PFSK-1 (cell line): ENCODE measurements around the gene LHFPL3.

Experiments used
- FOXP2 ChIP-seq: optimal IDR thresholded peaks from 2 replicates; pipeline ENCODE3; 2011; ENCODE audit warnings: borderline replicate concordance, control low read depth, inconsistent platforms; ENCODE audit not compliant: insufficient read depth; ENCODE audit errors: extremely low read length, extremely low read depth
- POLR2AphosphoS5 ChIP-seq: IDR thresholded peaks from 2 replicates; pipeline ENCODE4 v1.6.1; 2012; ENCODE audit warnings: low read depth, mild to moderate bottlenecking, control low read depth, low read length, moderate library complexity
- SIN3A ChIP-seq: IDR thresholded peaks from 2 replicates; pipeline ENCODE4 v1.6.1; 2012; ENCODE audit warnings: mild to moderate bottlenecking, low read length, moderate library complexity, borderline replicate concordance; ENCODE audit not compliant: insufficient read depth
- TAF1 ChIP-seq: IDR thresholded peaks from 2 replicates; pipeline ENCODE4 v1.6.1; 2012; ENCODE audit warnings: low read length, control low read depth, borderline replicate concordance; ENCODE audit not compliant: insufficient read depth
- TF ChIP-seq, protein P1 (sequence below), 2 experiments: IDR thresholded peaks; 2 replicates each; pipeline versions ENCODE4 v1.6.1 to v1.8.0; 2011 to 2012; ENCODE audit warnings: low read depth in 2 of 2, low read length in 2 of 2, control low read depth in 1 of 2, inconsistent platforms in 1 of 2, mild to moderate bottlenecking in 1 of 2, moderate library complexity in 1 of 2; ENCODE audit not compliant: insufficient read depth in 1 of 2

LHFPL3 gene

GRCh38 chr7:104775531-104775930 lies 447.1 kb downstream of the LHFPL3 start:
- TF ChIP-seq POLR2AphosphoS5 (no peak), TAF1 (no peak), FOXP2 (no peak), SIN3A (no peak)
- TF ChIP-seq, protein P1, sequence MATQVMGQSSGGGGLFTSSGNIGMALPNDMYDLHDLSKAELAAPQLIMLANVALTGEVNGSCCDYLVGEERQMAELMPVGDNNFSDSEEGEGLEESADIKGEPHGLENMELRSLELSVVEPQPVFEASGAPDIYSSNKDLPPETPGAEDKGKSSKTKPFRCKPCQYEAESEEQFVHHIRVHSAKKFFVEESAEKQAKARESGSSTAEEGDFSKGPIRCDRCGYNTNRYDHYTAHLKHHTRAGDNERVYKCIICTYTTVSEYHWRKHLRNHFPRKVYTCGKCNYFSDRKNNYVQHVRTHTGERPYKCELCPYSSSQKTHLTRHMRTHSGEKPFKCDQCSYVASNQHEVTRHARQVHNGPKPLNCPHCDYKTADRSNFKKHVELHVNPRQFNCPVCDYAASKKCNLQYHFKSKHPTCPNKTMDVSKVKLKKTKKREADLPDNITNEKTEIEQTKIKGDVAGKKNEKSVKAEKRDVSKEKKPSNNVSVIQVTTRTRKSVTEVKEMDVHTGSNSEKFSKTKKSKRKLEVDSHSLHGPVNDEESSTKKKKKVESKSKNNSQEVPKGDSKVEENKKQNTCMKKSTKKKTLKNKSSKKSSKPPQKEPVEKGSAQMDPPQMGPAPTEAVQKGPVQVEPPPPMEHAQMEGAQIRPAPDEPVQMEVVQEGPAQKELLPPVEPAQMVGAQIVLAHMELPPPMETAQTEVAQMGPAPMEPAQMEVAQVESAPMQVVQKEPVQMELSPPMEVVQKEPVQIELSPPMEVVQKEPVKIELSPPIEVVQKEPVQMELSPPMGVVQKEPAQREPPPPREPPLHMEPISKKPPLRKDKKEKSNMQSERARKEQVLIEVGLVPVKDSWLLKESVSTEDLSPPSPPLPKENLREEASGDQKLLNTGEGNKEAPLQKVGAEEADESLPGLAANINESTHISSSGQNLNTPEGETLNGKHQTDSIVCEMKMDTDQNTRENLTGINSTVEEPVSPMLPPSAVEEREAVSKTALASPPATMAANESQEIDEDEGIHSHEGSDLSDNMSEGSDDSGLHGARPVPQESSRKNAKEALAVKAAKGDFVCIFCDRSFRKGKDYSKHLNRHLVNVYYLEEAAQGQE (IDR thresholded peaks at IDR 0.05; ENCODE audit: insufficient read depth in 1 of 2, low read depth in 2 of 2, low read length in 2 of 2): no peak

DNA sequence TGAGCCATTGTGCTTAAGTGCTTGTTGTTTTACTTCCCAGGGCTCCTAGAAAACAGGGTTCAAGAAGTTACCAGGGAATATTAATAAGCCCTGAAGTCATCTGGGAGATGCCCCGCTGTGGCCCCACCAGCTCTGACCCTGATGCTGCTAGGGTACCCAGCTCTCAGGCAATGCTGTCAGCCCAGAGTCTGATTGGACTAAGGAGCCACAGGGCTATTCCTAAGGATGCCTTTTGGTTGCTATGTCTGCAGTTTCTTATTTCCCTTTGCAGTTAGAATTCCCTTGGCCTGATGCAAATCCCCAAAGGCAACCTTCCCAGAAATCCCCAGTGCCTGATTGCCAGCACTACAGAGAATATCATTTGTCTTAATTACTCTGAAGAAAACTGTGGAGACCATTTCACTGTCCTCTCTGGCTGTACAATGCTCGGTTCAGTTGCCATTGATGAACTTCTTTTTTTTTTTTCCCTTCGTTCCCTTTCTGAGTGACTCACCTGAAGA lies 448.9 kb downstream of the LHFPL3 start:
- TF ChIP-seq, protein P1 (IDR thresholded peaks at IDR 0.05; ENCODE audit: insufficient read depth in 1 of 2, low read depth in 2 of 2, low read length in 2 of 2): no peak
- TF ChIP-seq TAF1 (no peak), SIN3A (no peak), POLR2AphosphoS5 (no peak), FOXP2 (no peak)

DNA sequence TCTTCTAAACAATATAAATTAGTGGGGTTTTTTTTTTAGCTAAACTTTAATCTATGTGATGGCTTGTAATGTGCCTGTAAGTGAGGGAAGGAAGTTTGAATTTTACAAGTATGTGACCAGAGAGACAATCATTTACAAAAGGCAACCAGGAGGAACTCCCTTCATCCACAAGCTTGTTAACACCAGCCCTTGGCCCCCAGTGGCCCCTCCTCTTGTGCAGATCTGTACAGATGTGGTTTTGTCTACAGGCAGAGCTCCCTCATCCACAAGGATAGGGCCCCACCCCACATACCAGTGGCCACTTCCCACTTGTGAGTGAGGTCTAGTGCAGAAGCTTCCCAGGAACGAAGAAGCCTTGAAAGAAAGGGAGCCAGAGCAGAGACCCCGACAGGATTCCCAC lies 451.5 kb downstream of the LHFPL3 start:
- TF ChIP-seq TAF1 (no peak), POLR2AphosphoS5 (no peak), FOXP2 (no peak), SIN3A (no peak)
- TF ChIP-seq, protein P1 (IDR thresholded peaks at IDR 0.05; ENCODE audit: insufficient read depth in 1 of 2, low read depth in 2 of 2, low read length in 2 of 2): no peak

DNA sequence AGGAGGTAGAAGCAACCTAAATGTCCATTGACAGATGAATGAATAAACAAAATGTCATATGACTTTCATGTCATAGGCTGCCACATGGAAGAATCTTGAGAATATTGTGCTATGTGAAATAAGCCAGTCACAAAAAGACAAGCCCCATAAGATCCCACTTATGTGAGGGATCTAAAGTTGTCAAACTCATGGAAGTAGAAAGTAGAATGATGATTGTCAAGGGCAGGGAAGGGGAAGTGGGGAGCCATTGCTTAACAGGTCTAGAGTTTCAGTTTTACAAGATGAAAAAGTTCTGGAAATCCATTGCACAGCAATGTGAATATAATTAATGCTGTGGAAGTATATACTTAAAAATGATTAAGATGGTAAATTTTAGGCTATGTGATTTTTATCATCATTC lies 456.3 kb downstream of the LHFPL3 start:
- TF ChIP-seq SIN3A (no peak), POLR2AphosphoS5 (no peak), FOXP2 (no peak)
- TF ChIP-seq, protein P1 (IDR thresholded peaks at IDR 0.05; ENCODE audit: insufficient read depth in 1 of 2, low read depth in 2 of 2, low read length in 2 of 2): no peak

GRCh38 chr7:104789780-104790179 lies 461.4 kb downstream of the LHFPL3 start:
- TF ChIP-seq FOXP2: no peak
- no peak for TF ChIP-seq POLR2AphosphoS5
- no peak for TF ChIP-seq SIN3A
- TF ChIP-seq TAF1: no peak
- TF ChIP-seq, protein P1 (IDR thresholded peaks at IDR 0.05; ENCODE audit: insufficient read depth in 1 of 2, low read depth in 2 of 2, low read length in 2 of 2): no peak
